WTC11 (cell line): Measurements from ENCODE around the gene PDS5A. TPM values are rescaled to one million over a fixed set of nuclear protein-coding genes. Genes with fewer than 3 reads are reported as not detected.
"Not testable (repeated sequence)": the region's sequence is repeated elsewhere in the genome, so short reads cannot be mapped to it uniquely, and the experiment has no call there.

Source experiments
- ATAC-seq: fragments of 200-7000 bp; cut with Tn5 transposase; 2 replicates; pipeline ENCODE4 v1.10.0; 2021; ENCODE audit warnings: mild to moderate bottlenecking, moderate library complexity
- CTCF ChIA-PET: fragments of 300-600 bp; sonication (Branson Sonifier 250); formaldehyde crosslinking; loops from one replicate; lab custom pipeline; 2021; ENCODE audit warnings: antibody characterized with exemption; lab: Charles Lee
- POLR2A ChIA-PET: fragments of 350-600 bp; sonication (Branson Sonifier 250); formaldehyde crosslinking; loops from one replicate; lab custom pipeline; 2021; ENCODE audit warnings: antibody characterized with exemption; lab: Charles Lee
- DNase-seq: peaks from one replicate; pipeline ENCODE4 v3.0.0; 2021; ENCODE audit warnings: low spot score
- H3K27ac Mint-ChIP-seq: 2 replicates; pipeline ENCODE4 v1.8.0; 2021; ENCODE audit warnings: mixed read lengths
- H3K27me3 Mint-ChIP-seq: 2 replicates; pipeline ENCODE4 v1.8.0; 2021; ENCODE audit warnings: low read depth, mild to moderate bottlenecking, moderate library complexity, mixed read lengths
- H3K36me3 Mint-ChIP-seq: 2 replicates; pipeline ENCODE4 v1.8.0; 2021; ENCODE audit warnings: mixed read lengths
- H3K4me1 Mint-ChIP-seq: 2 replicates; pipeline ENCODE4 v1.8.0; 2022; ENCODE audit warnings: mixed read lengths
- H3K4me3 Mint-ChIP-seq: 2 replicates; pipeline ENCODE4 v1.8.0; 2021; ENCODE audit warnings: mild to moderate bottlenecking, moderate library complexity, mixed read lengths
- H3K9me3 Mint-ChIP-seq: 2 replicates; pipeline ENCODE4 v1.8.0; 2021; ENCODE audit warnings: mixed read lengths
- CBFB ChIP-seq: sonication (generic); formaldehyde crosslinking; IDR thresholded peaks from 2 replicates; pipeline ENCODE4 v1.8.1; 2022; ENCODE audit warnings: mild to moderate bottlenecking, low read depth, missing genetic modification reagents
- ELF4 ChIP-seq: sonication (generic); formaldehyde crosslinking; IDR thresholded peaks from 2 replicates; pipeline ENCODE4 v1.8.1; 2022; ENCODE audit warnings: low read depth, mild to moderate bottlenecking, moderate library complexity, missing genetic modification reagents
- EMX1 ChIP-seq: fragments of 250-450 bp; sonication (Bioruptor Pico); IDR thresholded peaks from 2 replicates; pipeline ENCODE4 v1.8.0; 2021; ENCODE audit warnings: mild to moderate bottlenecking
- ERG ChIP-seq: fragments of 250-450 bp; sonication (Bioruptor Pico); IDR thresholded peaks from 2 replicates; pipeline ENCODE4 v1.8.0; 2021; ENCODE audit warnings: mild to moderate bottlenecking
- FOXK1 ChIP-seq: sonication (generic); formaldehyde crosslinking; IDR thresholded peaks from 2 replicates; pipeline ENCODE4 v1.8.0; 2022; ENCODE audit warnings: mild to moderate bottlenecking, moderate library complexity, missing genetic modification reagents
- GABPB1 ChIP-seq: sonication (generic); formaldehyde crosslinking; IDR thresholded peaks from 2 replicates; pipeline ENCODE4 v1.8.1; 2023; ENCODE audit warnings: mild to moderate bottlenecking, missing genetic modification reagents
- HMGA2 ChIP-seq: fragments of 250-450 bp; sonication (Bioruptor Pico); IDR thresholded peaks from 2 replicates; pipeline ENCODE4 v1.4.0; 2021; ENCODE audit warnings: mild to moderate bottlenecking, moderate library complexity
- NFATC4 ChIP-seq: fragments of 250-450 bp; sonication (Bioruptor Pico); IDR thresholded peaks from 2 replicates; pipeline ENCODE4 v1.9.0; 2021; ENCODE audit warnings: mild to moderate bottlenecking
- NR1H2 ChIP-seq: sonication (generic); formaldehyde crosslinking; IDR thresholded peaks from 2 replicates; pipeline ENCODE4 v1.9.0; 2021; ENCODE audit warnings: mild to moderate bottlenecking, moderate library complexity, missing genetic modification reagents
- PRRX2 ChIP-seq: fragments of 250-450 bp; sonication (Bioruptor Pico); IDR thresholded peaks from 2 replicates; pipeline ENCODE4 v1.8.0; 2021; ENCODE audit warnings: mild to moderate bottlenecking
- ZNF121 ChIP-seq: sonication (generic); formaldehyde crosslinking; IDR thresholded peaks from 2 replicates; pipeline ENCODE4 v1.8.0; 2023; ENCODE audit warnings: missing genetic modification reagents
- total RNA-seq: library from RNA; stranded (reverse); gene quantifications from 3 replicates; pipeline ENCODE4 v1.2.3, GENCODE V29; 2021
- TF ChIP-seq, protein P1 (sequence below): fragments of 200-600 bp; IDR thresholded peaks from 2 replicates; pipeline ENCODE4 v1.8.0; 2022; ENCODE audit warnings: antibody characterized with exemption
- TF ChIP-seq, protein P2 (sequence below): sonication (generic); formaldehyde crosslinking; IDR thresholded peaks from 2 replicates; pipeline ENCODE4 v1.8.0; 2022; ENCODE audit warnings: missing genetic modification reagents
- TF ChIP-seq, protein P3 (sequence below): sonication (generic); formaldehyde crosslinking; IDR thresholded peaks from 2 replicates; pipeline ENCODE4 v1.8.1; 2023; ENCODE audit warnings: mild to moderate bottlenecking, missing genetic modification reagents, moderate library complexity
- TF ChIP-seq, protein P4 (sequence below): sonication (generic); formaldehyde crosslinking; IDR thresholded peaks from 2 replicates; pipeline ENCODE4 v1.8.1; 2022; ENCODE audit warnings: missing genetic modification reagents, borderline replicate concordance

PDS5A gene
- total RNA-seq, 1 experiment from 2014 or later = 61.7 TPM

DNA sequence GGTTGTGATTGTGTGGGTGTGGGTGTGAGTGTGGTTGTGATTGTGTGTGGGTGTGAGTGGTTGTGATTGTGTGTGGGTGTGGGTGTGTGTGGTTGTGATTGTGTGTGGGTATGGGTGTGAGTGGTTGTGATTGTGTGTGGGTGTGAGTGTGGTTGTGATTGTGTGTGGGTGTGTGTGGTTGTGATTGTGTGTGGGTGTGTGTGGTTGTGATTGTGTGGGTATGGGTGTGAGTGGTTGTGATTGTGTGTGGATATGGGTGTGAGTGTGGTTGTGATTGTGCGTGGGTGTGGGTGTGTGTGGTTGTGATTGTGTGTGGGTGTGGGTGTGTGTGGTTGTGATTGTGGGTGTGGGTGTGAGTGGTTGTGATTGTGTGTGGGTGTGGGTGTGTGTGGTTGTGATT, 164.7 kb downstream of the PDS5A start:
- H3K9me3 Mint-ChIP-seq = peaks cover 12% of the 10 kb centered on the region
- DNase-seq, H3K27me3 Mint-ChIP-seq, POLR2A ChIA-PET, H3K27ac Mint-ChIP-seq, H3K4me1 Mint-ChIP-seq, CTCF ChIA-PET, H3K4me3 Mint-ChIP-seq, ATAC-seq: not testable (repeated sequence)
- H3K36me3 Mint-ChIP-seq = peaks cover 11% of the 10 kb centered on the region

- TF ChIP-seq PRRX2 (CRISPR knock-in tag) (no peak), ZNF121 (CRISPR knock-in tag) (peak; percentile 90)
- Mint-ChIP-seq H3K36me3 (peaks cover 11% of the 10 kb centered on the region), H3K27ac (no peak overlapping the region), H3K4me3 (no peak overlapping the region), H3K4me1 (0 out of 2 replicates have a peak, but pooled peaks cover 4% of the 10 kb centered on the region), H3K9me3 (peaks cover 12% of the 10 kb centered on the region), H3K27me3 (no peaks in the 10 kb centered on the region; the same call in 1 of the 2 replicates)
- DNase-seq (no peak), ATAC-seq (no peak)
- CTCF ChIA-PET = no interaction called here
- POLR2A ChIA-PET = no interaction called here
Measured at GRCh38 chr4:39812500-39812899, 165.2 kb downstream of the PDS5A start.

GRCh38 chr4:39808231-39808749, 169.4 kb downstream of the PDS5A start:
- TF ChIP-seq HMGA2 (CRISPR knock-in tag) = no peak
- no peak for TF ChIP-seq FOXK1 (CRISPR knock-in tag)
- TF ChIP-seq GABPB1 (CRISPR knock-in tag) = no peak
- TF ChIP-seq CBFB = no peak
- TF ChIP-seq, protein P1, sequence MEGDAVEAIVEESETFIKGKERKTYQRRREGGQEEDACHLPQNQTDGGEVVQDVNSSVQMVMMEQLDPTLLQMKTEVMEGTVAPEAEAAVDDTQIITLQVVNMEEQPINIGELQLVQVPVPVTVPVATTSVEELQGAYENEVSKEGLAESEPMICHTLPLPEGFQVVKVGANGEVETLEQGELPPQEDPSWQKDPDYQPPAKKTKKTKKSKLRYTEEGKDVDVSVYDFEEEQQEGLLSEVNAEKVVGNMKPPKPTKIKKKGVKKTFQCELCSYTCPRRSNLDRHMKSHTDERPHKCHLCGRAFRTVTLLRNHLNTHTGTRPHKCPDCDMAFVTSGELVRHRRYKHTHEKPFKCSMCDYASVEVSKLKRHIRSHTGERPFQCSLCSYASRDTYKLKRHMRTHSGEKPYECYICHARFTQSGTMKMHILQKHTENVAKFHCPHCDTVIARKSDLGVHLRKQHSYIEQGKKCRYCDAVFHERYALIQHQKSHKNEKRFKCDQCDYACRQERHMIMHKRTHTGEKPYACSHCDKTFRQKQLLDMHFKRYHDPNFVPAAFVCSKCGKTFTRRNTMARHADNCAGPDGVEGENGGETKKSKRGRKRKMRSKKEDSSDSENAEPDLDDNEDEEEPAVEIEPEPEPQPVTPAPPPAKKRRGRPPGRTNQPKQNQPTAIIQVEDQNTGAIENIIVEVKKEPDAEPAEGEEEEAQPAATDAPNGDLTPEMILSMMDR = no peak
- no peak for TF ChIP-seq NFATC4 (CRISPR knock-in tag)
- no peak for TF ChIP-seq ERG (CRISPR knock-in tag)
- ChIA-PET CTCF (interaction anchor here (0.7 to 1.0 kb wide), 4 partner anchors 10 to 1168 kb away, joined by 3 read pairs; no protein-coding TSS in a partner anchor), POLR2A (no interaction called here)
- Mint-ChIP-seq H3K4me1 (no peaks in the 10 kb centered on the region), H3K27me3 (no peaks in the 10 kb centered on the region; the same call in 1 of the 2 replicates), H3K9me3 (peaks cover 12% of the 10 kb centered on the region), H3K36me3 (peaks cover 8% of the 10 kb centered on the region), H3K4me3 (no peak overlapping the region), H3K27ac (no peak overlapping the region)
- ATAC-seq = no peak
- DNase-seq = no peak

GRCh38 chr4:39802005-39802404, 175.7 kb downstream of the PDS5A start:
- no peaks in the 10 kb centered on the region for H3K36me3 Mint-ChIP-seq
- TF ChIP-seq ZNF121 (CRISPR knock-in tag) = peak; percentile 69; the same call in 1 of the 2 replicates
- no peak for TF ChIP-seq ELF4 (CRISPR knock-in tag)
- TF ChIP-seq, protein P2, sequence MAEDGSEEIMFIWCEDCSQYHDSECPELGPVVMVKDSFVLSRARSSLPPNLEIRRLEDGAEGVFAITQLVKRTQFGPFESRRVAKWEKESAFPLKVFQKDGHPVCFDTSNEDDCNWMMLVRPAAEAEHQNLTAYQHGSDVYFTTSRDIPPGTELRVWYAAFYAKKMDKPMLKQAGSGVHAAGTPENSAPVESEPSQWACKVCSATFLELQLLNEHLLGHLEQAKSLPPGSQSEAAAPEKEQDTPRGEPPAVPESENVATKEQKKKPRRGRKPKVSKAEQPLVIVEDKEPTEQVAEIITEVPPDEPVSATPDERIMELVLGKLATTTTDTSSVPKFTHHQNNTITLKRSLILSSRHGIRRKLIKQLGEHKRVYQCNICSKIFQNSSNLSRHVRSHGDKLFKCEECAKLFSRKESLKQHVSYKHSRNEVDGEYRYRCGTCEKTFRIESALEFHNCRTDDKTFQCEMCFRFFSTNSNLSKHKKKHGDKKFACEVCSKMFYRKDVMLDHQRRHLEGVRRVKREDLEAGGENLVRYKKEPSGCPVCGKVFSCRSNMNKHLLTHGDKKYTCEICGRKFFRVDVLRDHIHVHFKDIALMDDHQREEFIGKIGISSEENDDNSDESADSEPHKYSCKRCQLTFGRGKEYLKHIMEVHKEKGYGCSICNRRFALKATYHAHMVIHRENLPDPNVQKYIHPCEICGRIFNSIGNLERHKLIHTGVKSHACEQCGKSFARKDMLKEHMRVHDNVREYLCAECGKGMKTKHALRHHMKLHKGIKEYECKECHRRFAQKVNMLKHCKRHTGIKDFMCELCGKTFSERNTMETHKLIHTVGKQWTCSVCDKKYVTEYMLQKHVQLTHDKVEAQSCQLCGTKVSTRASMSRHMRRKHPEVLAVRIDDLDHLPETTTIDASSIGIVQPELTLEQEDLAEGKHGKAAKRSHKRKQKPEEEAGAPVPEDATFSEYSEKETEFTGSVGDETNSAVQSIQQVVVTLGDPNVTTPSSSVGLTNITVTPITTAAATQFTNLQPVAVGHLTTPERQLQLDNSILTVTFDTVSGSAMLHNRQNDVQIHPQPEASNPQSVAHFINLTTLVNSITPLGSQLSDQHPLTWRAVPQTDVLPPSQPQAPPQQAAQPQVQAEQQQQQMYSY (CRISPR knock-in tag) = no peak
- TF ChIP-seq, protein P3, sequence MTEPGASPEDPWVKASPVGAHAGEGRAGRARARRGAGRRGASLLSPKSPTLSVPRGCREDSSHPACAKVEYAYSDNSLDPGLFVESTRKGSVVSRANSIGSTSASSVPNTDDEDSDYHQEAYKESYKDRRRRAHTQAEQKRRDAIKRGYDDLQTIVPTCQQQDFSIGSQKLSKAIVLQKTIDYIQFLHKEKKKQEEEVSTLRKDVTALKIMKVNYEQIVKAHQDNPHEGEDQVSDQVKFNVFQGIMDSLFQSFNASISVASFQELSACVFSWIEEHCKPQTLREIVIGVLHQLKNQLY (CRISPR knock-in tag) = no peak
- TF ChIP-seq EMX1 (CRISPR knock-in tag) = no peak
- TF ChIP-seq, protein P4, sequence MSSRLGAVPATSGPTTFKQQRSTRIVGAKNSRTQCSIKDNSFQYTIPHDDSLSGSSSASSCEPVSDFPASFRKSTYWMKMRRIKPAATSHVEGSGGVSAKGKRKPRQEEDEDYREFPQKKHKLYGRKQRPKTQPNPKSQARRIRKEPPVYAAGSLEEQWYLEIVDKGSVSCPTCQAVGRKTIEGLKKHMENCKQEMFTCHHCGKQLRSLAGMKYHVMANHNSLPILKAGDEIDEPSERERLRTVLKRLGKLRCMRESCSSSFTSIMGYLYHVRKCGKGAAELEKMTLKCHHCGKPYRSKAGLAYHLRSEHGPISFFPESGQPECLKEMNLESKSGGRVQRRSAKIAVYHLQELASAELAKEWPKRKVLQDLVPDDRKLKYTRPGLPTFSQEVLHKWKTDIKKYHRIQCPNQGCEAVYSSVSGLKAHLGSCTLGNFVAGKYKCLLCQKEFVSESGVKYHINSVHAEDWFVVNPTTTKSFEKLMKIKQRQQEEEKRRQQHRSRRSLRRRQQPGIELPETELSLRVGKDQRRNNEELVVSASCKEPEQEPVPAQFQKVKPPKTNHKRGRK (CRISPR knock-in tag) = no peak
- TF ChIP-seq HMGA2 (CRISPR knock-in tag) = no peak
- no peak for TF ChIP-seq NR1H2 (CRISPR knock-in tag)
- DNase-seq = no peak
- CTCF ChIA-PET = no interaction called here
- POLR2A ChIA-PET = interaction anchor here (0.7 kb wide), 1 partner anchor 168 kb away, joined by 3 read pairs; no protein-coding TSS in a partner anchor
- H3K4me3 Mint-ChIP-seq = no peak overlapping the region
- H3K4me1 Mint-ChIP-seq = no peaks in the 10 kb centered on the region
- no peaks in the 10 kb centered on the region for H3K27me3 Mint-ChIP-seq
- H3K27ac Mint-ChIP-seq = no peak overlapping the region
- no peak for ATAC-seq
- no peaks in the 10 kb centered on the region for H3K9me3 Mint-ChIP-seq

GRCh38 chr4:39792976-39793375, 184.7 kb downstream of the PDS5A start:
- H3K36me3 Mint-ChIP-seq, H3K27me3 Mint-ChIP-seq, DNase-seq, ATAC-seq, CTCF ChIA-PET, H3K27ac Mint-ChIP-seq, POLR2A ChIA-PET, H3K9me3 Mint-ChIP-seq, H3K4me1 Mint-ChIP-seq, H3K4me3 Mint-ChIP-seq: not testable (repeated sequence)
